Measurements from ENCODE around the gene AGXT. TPM values are rescaled to one million over a fixed set of nuclear protein-coding genes. Genes with fewer than 3 reads are reported as not detected.
A peak's percentile ranks its signal among the peaks of the same experiment; 100 is the strongest.
"Not testable (repeated sequence)": the region's sequence is repeated elsewhere in the genome, so short reads cannot be mapped to it uniquely, and the experiment has no call there.

Gene AGXT
- total RNA-seq, 4 donors from 2014 or later = not detected

DNA sequence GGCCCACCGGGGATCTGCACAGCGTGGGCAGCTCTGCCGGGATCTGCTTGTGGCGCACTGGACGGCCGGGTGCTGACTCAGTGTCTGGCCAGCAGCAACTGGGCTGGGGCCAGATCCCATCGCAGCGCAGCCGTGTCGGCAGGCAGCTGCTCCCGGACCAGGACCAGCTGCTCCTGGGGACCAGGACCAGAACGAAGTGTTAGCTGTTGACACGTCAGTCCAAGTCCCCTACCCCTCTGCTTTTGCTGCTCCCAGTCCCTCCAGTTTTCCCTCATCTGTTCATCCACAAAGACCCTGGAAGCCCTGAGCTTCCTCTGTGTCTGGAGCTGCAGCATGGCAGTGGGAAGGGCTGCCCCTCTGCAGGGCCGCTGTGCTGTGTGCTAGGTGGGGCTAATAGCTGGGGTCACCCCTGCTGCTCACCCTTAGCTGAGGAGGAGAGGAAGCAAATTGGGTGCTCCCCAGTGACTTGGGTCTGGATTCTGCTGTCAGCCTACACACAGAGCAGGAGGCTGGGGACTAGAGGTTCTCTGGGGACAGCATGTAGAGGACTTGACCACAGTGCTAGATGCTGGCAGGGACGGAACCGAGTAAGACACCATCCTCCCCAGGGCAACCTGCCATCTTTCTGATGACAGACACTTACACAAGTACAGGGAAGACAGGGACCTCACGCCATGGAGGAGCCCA, 31.7 kb upstream of the AGXT start:
- H3K27me3 ChIP-seq = no peaks in the 10 kb centered on the region
- no peaks in the 10 kb centered on the region for H3K36me3 ChIP-seq
- whole genome bisulfite sequencing, 2 donors = 77 to 89% methylated on average over 12 to 17 of the region's 17 CpGs
- no peak overlapping the region for H3K4me3 ChIP-seq (replicated peaks in 1 of 3)
- no peak overlapping the region for H3K27ac ChIP-seq
- no peak for TF ChIP-seq CTCF (IDR thresholded peaks at IDR 0.05)
- TF ChIP-seq POLR2A (IDR thresholded peaks at IDR 0.05) = no peak
- no peaks in the 10 kb centered on the region for H3K9me3 ChIP-seq
- peaks cover 0 to 5% of the 10 kb centered on the region in 2 donors for H3K4me1 ChIP-seq
- intact Hi-C loops (cut with DNase I) = no loop called here
- DNase-seq = no peak

DNA sequence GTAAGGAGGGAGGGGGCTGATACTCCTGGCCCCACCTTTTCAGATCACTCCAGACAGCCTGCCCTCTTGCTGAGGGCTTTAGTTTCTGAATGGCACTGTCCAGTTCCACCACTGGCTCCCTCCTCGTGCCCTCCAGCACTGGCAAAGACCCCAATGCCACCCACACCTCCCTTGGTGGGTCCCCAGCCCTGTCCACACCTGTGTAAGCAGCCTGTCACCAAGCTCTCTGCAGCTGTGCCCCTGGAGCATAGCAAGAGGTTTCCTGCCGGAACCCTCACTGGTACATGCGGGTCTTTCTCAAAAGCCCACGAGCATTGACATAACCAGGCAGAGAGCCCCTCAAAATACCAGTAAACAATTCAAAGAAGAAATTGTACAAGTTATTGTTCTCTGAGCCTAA, 31.0 kb upstream of the AGXT start:
- 66 to 77% methylated on average over 4 of the region's 4 CpGs for WGBS, 2 donors
- no peaks in the 10 kb centered on the region for H3K27me3 ChIP-seq
- TF ChIP-seq CTCF (IDR thresholded peaks at IDR 0.05) = no peak
- no peak for TF ChIP-seq POLR2A (IDR thresholded peaks at IDR 0.05)
- H3K27ac ChIP-seq = no peak overlapping the region
- H3K4me1 ChIP-seq = no peaks in the 10 kb centered on the region
- intact Hi-C loops (cut with DNase I) = no loop called here
- H3K36me3 ChIP-seq = no peaks in the 10 kb centered on the region
- no peak overlapping the region for H3K4me3 ChIP-seq (replicated peaks in 1 of 3)
- no peaks in the 10 kb centered on the region for H3K9me3 ChIP-seq
- no peak for DNase-seq

DNA sequence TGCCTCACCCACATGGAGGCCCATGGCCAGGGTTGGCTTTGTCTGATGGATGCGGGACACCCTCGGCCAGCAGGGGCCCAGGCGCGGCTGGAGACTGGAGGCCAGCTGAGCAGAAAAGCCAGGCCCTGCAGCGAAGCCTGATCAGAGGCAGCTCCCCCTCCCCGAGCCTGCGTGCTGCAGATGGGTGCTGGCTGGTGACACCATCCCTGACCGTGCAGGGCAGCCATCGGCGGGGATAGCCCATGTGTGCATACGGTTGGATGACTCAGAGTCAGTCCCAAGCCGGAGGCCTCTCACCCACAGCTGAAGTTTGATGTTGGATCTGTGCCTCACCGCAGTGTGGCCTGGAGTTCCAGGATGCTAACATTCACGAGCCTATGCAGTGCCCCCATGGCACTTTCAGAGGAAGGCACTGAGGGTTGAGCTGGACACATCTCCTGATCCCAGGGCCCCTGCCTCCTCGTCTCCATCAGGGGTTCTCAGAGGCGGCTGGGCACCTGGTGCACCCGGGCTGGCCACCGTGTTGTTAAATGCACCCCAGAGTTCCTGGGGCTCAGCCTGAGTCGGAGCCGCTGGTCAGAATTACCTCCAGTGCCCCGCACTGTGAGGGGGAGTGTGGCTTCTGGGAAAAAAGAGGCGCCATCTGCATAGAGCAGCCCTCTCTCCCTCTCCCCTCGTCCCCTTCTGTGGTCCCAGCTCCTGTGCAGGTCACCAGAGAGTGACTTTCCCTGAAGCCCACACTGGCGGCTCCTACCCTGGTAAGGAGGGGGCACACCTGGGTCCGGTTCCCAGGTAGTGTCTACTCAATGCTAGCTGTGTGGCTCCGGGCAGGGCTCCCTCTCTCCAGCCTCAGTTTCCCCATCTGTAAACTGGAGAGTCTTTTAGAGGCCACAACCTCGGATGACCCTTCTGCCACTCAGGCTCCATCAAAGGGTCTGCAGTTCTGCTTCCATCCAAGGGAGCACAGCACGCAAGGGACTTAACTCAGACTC, 29.2 kb upstream of the AGXT start:
- no peak for DNase-seq
- no peak for TF ChIP-seq CTCF (IDR thresholded peaks at IDR 0.05)
- no peaks in the 10 kb centered on the region for H3K4me1 ChIP-seq
- H3K36me3 ChIP-seq = no peaks in the 10 kb centered on the region
- WGBS, 2 donors = 86 to 93% methylated on average over 17 to 23 of the region's 28 CpGs
- no peak overlapping the region for H3K27ac ChIP-seq
- H3K9me3 ChIP-seq = no peaks in the 10 kb centered on the region
- H3K27me3 ChIP-seq = no peaks in the 10 kb centered on the region
- intact Hi-C loops (cut with DNase I) = no loop called here
- no peak overlapping the region for H3K4me3 ChIP-seq (replicated peaks in 1 of 3)

GRCh38 chr2:240840435-240841060, 28.1 kb upstream of the AGXT start:
- no peaks in the 10 kb centered on the region for H3K27me3 ChIP-seq
- no peaks in the 10 kb centered on the region for H3K9me3 ChIP-seq
- WGBS, 2 donors = 7 to 32% methylated on average over 4 to 8 of the region's 9 CpGs
- H3K4me3 ChIP-seq (replicated peaks in 1 of 3) = no peak overlapping the region
- TF ChIP-seq POLR2A (IDR thresholded peaks at IDR 0.05) (no peak), CTCF (IDR thresholded peaks at IDR 0.05) (peak in 4 of 6 experiments; percentile 41 to 55 (median 50))
- intact Hi-C loops (cut with DNase I) = no loop called here
- peak; percentile 62 to 67 for DNase-seq
- no peaks in the 10 kb centered on the region for H3K36me3 ChIP-seq
- no peaks in the 10 kb centered on the region for H3K4me1 ChIP-seq
- no peak overlapping the region for H3K27ac ChIP-seq

GRCh38 chr2:240846309-240846708, 22.3 kb upstream of the AGXT start:
- H3K27me3 ChIP-seq; H3K27ac ChIP-seq; DNase-seq; H3K4me3 ChIP-seq (replicated peaks in 1 of 3); intact Hi-C loops (cut with DNase I); H3K4me1 ChIP-seq; H3K36me3 ChIP-seq; H3K9me3 ChIP-seq: not testable (repeated sequence)
- WGBS, 2 donors = 87 to 92% methylated on average over 2 of the region's 2 CpGs

All from thyroid gland (tissue), 4 donors.